Measurements from ENCODE around the gene CLN6.

GRCh38 chr15:68244235-68244634, 14.7 kb upstream of the CLN6 start:
- TF ChIP-seq POLR2A (IDR thresholded peaks at IDR 0.05; ENCODE audit: low read depth, low read length) (no peak), POLR2AphosphoS5 (IDR thresholded peaks at IDR 0.05; ENCODE audit: low read depth, low read length) (no peak), POU2F2 (IDR thresholded peaks at IDR 0.05; ENCODE audit: low read depth, low read length) (no peak), TAF1 (IDR thresholded peaks at IDR 0.05; ENCODE audit: low read depth, low read length) (no peak), SPI1 (IDR thresholded peaks at IDR 0.05; ENCODE audit: low read depth, low read length) (no peak), PAX5 (IDR thresholded peaks at IDR 0.05; ENCODE audit: insufficient read depth, low read length, severe bottlenecking) (no peak)
